GM21390 (cell line): ENCODE measurements around the gene LPP.
A peak's percentile ranks its signal among the peaks of the same experiment; 100 is the strongest.

ENCODE experiments used
- ATAC-seq: cut with Tn5 transposase; IDR thresholded peaks from one replicate; pipeline ENCODE4 v1.9.1; 2021; ENCODE audit not compliant: unreplicated experiment

LPP gene

GRCh38 chr3:188760408-188760807 lies 606.5 kb downstream of the LPP start:
- ATAC-seq: no peak

- no peak for ATAC-seq
Observed at GRCh38 chr3:188761439-188761838, 607.5 kb downstream of the LPP start.

- no peak for ATAC-seq
Observed at GRCh38 chr3:188761964-188762363, 608.0 kb downstream of the LPP start.

GRCh38 chr3:188764609-188765008 lies 610.7 kb downstream of the LPP start:
- ATAC-seq: no peak

GRCh38 chr3:188769831-188770230 lies 615.9 kb downstream of the LPP start:
- no peak for ATAC-seq

- ATAC-seq: no peak
Observed at GRCh38 chr3:188772886-188773285, 618.9 kb downstream of the LPP start.

- ATAC-seq: no peak
Observed at GRCh38 chr3:188775412-188775811, 621.5 kb downstream of the LPP start.

- no peak for ATAC-seq
Observed at GRCh38 chr3:188776447-188776846, 622.5 kb downstream of the LPP start.

GRCh38 chr3:188778091-188778852 lies 624.3 kb downstream of the LPP start:
- ATAC-seq: no peak

GRCh38 chr3:188779281-188779980 lies 625.5 kb downstream of the LPP start:
- ATAC-seq: no peak

- ATAC-seq: no peak
Observed at GRCh38 chr3:188780193-188781147, 626.5 kb downstream of the LPP start.

- no peak for ATAC-seq
Observed at GRCh38 chr3:188782613-188783124, 628.7 kb downstream of the LPP start.

GRCh38 chr3:188786424-188786823 lies 632.5 kb downstream of the LPP start:
- no peak for ATAC-seq

GRCh38 chr3:188788621-188789081 lies 634.7 kb downstream of the LPP start:
- ATAC-seq: no peak

- ATAC-seq: no peak
Observed at GRCh38 chr3:188789251-188789650, 635.3 kb downstream of the LPP start.

- ATAC-seq: no peak
Observed at GRCh38 chr3:188791311-188791710, 637.4 kb downstream of the LPP start.

- ATAC-seq: no peak
Observed at GRCh38 chr3:188792793-188793192, 638.8 kb downstream of the LPP start.

- ATAC-seq: peak; percentile 72
Observed at GRCh38 chr3:188796122-188796631, 642.2 kb downstream of the LPP start.

- no peak for ATAC-seq
Observed at GRCh38 chr3:188797045-188797444, 643.1 kb downstream of the LPP start.

GRCh38 chr3:188798556-188799145 lies 644.7 kb downstream of the LPP start:
- no peak for ATAC-seq
